Fibroblast of villous mesenchyme (primary cell): ENCODE measurements around the gene GNAT1. TPM values are rescaled to one million over a fixed set of nuclear protein-coding genes. Genes with fewer than 3 reads are reported as not detected.

Experiments
- DNase-seq: peaks from one replicate; pipeline ENCODE4 v3.0.0-alpha.2; 2010; ENCODE audit warnings: low read depth
- H3K4me3 ChIP-seq: 2 replicates; pipeline ENCODE4 v1.5.1; 2011; ENCODE audit warnings: low read depth, mild to moderate bottlenecking, low read length
- CTCF ChIP-seq: IDR thresholded peaks from 2 replicates; pipeline ENCODE4 v1.5.1; 2012; ENCODE audit warnings: low read depth, mild to moderate bottlenecking, low read length; ENCODE audit not compliant: insufficient read depth
- total RNA-seq: library from RNA; depleted of rRNA; stranded (reverse); fragments of >200 nt; gene quantifications from 2 replicates; pipeline ENCODE4 v1.2.3, GENCODE V29; 2012

The GNAT1 gene
- total RNA-seq, 1 donor: not detected

DNA sequence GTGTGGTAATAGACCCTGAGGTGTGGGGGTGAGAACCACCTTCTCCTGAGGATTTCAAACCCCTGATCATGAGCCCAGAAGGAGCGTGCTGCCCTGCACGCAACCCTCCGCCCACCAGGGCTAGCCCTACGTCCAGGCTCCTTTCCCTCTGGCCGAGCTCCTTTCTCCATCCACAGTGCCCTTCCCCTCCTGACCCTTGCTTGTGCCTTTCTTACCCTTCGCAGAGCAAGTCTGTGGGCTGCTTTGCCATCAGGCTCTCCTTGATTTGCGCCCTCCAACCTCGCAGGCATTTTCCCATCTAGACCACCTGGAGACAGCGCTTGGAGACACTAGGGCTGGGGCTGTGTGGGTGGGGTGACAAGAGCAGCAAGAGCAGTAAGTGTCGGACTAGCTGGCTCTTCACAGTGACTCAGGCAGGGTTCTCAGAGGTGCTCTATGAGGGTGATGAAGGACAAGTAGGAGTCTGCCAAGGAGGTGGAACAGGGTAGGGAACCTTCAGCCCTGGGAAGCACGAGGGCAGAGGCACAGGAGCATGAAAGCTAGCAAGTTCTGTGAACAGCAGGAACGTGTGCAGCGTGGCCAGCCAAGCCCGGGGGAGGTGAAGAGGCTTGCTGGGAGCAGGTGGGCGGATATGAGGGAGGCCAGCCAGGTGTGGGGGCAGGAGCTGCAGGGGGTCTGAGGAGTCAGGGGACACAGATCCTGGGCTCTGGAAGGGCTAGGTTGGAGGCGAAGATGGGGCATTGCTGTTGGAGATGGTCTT, 11.1 kb downstream of the GNAT1 start:
- TF ChIP-seq CTCF: no peak
- H3K4me3 ChIP-seq: no peak overlapping the region
- no peak for DNase-seq

GRCh38 chr3:50203113-50203808, 11.9 kb downstream of the GNAT1 start:
- TF ChIP-seq CTCF: no peak
- no peak overlapping the region for H3K4me3 ChIP-seq
- DNase-seq: no peak

- no peak overlapping the region for H3K4me3 ChIP-seq
- no peak for DNase-seq
- no peak for TF ChIP-seq CTCF
Observed at GRCh38 chr3:50203809-50204803, 12.7 kb downstream of the GNAT1 start.

GRCh38 chr3:50204804-50205412, 13.5 kb downstream of the GNAT1 start, which contains the start of gene SLC38A3:
SLC38A3 (plus strand) TSS chr3:50205271; CDS start chr3:50214200, 8,929 bp downstream.
- no peak for TF ChIP-seq CTCF
- peak within 1 kb of the TSS; percentile 30 for H3K4me3 ChIP-seq
- no peak for DNase-seq

- no peak for DNase-seq
- no peak for TF ChIP-seq CTCF
- peak overlapping the region; percentile 30 for H3K4me3 ChIP-seq
Observed at GRCh38 chr3:50205413-50206276, 14.2 kb downstream of the GNAT1 start.
